HG03108 (cell line): ENCODE results near the gene TTLL8.
"Not testable (repeated sequence)": the region's sequence is repeated elsewhere in the genome, so short reads cannot be mapped to it uniquely, and the experiment has no call there.

Experiments
- ATAC-seq: cut with Tn5 transposase; IDR thresholded peaks from one replicate; pipeline ENCODE4 v1.9.1; 2021; ENCODE audit warnings: moderate library complexity; ENCODE audit not compliant: unreplicated experiment

TTLL8 gene

DNA sequence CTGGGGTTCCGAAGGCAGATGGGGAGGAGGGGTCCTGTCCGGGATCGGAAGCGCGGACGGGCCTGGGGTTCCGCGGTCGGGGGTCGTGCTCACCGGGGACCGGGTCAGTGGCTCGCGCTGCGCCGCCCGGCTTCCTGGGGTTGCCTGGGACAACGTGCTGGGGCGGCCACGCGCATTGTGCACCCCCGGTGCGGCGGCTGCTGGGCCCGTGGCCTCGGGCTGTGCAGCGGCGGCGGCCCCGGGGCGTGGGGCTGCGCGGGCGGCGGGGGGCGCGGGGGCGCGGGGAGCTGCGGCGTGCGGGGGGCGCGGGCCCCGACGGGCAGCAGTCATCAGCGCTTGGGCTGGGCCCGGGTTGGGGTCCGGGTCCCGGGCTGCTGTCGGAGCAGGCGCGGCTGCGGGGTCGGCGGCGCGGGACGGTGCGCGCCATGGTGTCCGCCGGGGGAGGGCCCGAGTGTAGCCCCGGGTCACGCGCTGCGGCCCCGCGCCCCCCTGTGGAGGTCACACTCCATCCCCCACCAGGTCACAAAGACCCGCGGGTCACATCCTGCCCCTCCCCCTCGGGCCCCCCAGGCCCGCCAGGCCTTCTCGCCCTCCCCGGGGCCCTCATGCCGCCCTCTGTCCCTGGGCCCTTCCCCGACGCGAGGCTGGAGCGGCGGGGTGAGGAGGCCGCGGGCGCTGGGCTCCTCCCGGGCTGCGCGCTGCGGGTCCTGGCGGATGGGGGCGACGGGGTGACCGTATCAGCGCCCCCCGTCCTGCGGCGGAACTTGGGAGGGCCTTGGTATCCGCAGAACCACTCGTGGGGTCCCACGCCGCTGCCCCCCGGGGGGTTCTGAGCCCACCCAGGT is at the start of gene TTLL8:
Gene TTLL8, minus strand, starts transcription at position 238 of the 845 bp plus-strand sequence.
- ATAC-seq = no peak

DNA sequence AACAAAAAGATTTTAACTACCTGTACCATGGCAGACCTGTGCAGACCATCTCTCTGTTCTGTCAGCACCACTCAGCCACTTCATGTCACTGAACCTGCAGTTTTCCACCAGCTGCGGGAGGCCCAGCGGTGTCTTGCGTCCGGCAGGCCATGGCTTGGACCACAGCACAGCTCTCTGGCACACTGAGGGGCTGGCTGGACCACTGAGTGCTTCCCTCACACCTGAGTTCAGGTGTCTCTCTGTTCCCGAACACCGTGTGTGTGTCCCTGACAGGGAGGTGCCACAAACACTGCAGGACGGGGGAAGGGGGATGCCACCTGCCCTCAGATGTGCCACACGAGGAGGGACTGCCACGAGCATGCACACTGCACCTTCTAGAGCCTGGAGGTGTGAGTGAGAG is 49.4 kb upstream of the TTLL8 start:
- ATAC-seq = no peak

DNA sequence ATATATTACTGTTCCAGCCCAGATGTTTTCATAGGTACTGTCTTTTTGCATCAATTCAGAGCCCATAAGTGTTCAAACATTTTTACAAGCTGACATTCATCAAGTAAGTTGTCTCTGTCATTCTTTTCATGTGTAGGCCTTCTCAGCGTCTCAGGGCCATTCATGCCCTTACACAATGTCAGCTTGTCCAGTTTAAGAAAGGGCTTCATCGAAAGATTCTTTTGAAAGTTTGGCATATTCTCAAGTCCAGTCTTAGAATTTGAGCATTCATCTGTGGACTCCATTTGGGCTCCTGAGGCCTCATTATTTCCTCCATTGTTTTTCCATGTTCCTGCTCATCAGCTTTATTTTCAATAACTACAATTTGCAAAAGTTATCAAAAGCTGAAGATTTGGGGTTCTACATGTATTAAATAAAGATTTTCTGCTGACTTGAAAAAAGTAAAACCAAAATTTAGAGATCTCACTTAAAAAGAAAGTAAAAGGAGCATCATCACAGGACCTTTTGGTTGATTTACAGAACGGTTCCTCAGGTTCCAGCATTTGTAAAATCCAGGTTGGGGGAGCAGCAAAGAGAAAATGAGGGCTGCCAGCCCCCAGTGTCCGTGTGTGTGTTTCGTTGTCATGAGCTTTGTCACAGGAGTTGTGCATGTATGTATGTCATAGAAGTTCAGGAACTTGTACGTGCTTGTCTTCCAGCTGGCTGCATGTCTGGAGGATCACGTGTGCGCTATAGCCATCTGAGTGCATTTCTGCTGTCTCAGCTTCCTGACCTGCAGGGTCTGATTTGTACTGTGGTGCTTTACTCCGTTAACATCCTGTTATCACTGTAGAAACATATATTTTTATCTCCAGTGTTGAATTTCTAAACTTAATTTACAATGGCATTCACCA is 47.4 kb upstream of the TTLL8 start:
- no peak for ATAC-seq

- no peak for ATAC-seq
Observed at GRCh38 chr22:50104141-50104544, 46.0 kb upstream of the TTLL8 start.

- no peak for ATAC-seq
Observed at GRCh38 chr22:50102946-50103345, 44.8 kb upstream of the TTLL8 start.

GRCh38 chr22:50101870-50102565 is 43.9 kb upstream of the TTLL8 start:
- no peak for ATAC-seq

- no peak for ATAC-seq
Observed at GRCh38 chr22:50098052-50098451, 40.0 kb upstream of the TTLL8 start.

- no peak for ATAC-seq
Observed at GRCh38 chr22:50092342-50092741, 34.2 kb upstream of the TTLL8 start.

DNA sequence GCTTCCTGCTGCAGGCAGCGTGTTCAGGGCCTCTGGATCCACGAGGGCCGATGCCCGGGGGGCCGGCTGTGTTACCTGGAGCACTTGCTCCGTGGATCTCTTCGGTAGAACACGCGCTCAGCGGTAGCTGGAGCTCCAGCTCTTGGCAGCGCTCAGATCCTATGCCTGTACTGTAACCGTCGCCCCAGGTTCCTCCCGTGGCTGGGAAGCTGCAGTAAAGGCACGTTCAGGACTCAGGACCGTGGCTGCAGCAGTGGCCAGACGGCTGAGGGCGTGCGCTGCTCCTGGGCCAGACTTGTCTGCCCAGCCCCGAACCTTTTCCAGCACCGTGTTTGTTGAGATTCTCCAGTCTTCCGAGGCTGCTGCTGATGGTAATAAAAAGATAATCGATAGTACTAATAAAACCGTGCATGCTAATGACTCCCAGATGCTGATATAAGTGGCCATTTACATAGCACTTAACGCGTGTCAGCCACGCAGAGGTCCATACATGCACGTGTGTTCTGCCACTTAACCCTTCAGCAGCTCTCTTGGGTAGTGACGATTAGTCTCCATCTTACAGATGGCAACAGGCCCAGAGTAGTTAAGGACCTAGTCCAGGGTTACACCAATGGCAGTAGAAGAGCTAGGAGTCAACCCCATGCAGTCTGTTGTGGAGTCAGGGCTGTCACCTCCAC is 33.1 kb upstream of the TTLL8 start:
- no peak for ATAC-seq

GRCh38 chr22:50090412-50090714 is 32.3 kb upstream of the TTLL8 start:
- no peak for ATAC-seq

- no peak for ATAC-seq
Observed at GRCh38 chr22:50089682-50090411, 31.7 kb upstream of the TTLL8 start, which contains the start of gene MOV10L1. Gene MOV10L1 (plus strand): TSS chr22:50090006. CDS start chr22:50090089, 83 bp downstream.

GRCh38 chr22:50089231-50089630 is 31.1 kb upstream of the TTLL8 start:
- ATAC-seq = no peak

GRCh38 chr22:50088096-50088495 is 30.0 kb upstream of the TTLL8 start:
- no peak for ATAC-seq

- no peak for ATAC-seq
Observed at GRCh38 chr22:50087646-50088045, 29.5 kb upstream of the TTLL8 start.

- not testable (repeated sequence) for ATAC-seq
Observed at GRCh38 chr22:50086975-50087374, 28.9 kb upstream of the TTLL8 start.

DNA sequence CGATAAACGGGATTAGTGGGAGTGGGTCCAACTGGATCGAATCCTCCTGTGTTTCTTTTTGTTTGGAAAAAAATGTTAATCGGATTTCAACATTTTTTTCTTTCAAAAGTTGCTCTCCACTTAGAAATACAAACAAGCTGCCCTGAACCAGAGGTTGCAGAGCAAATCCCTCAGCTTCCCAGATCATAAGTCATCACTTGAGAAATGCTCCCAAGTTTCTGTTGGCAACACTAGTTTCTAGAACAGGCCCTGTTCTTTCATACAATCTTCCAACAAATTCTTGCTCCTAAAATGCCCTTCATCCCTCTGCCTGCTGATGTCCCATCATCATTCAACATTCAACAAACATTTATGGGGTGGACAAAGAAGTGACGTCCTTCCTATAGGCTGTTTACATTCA is 28.4 kb upstream of the TTLL8 start:
- ATAC-seq = no peak

DNA sequence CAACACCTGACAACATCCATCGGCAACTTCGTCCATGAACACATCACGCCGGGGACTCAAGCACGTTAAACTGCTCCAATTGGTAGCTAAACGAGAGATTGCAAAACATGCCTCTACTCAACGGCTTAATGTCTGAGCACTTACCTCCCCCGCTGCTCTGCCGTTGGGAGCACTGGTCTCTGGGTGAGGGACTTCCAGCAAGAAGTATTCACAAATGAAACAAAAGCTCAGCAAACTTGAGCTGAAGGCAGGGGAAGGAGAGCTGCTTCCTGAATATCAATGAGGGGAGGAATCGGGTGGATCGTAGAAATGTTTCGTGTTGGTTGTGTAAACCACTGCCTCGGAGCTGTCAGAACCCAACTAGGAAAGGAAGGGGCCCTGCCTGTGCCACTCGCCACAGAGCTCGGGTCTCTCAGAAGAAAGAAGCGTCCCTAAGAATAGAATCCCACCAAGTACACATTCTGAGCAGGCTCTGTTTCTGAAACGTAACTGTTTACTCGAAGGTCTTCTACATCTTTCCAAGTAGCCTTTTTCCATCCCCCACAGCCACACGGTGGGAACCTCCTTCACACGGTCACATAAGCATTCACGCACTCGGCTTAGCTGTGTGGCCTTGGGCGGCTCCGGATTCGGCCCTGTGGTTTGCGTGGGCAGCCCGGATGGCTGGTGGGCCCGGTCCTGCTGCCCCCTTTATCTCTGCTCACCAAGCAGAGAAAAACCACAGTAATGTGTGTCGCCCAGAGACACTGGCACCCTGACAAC is 27.3 kb upstream of the TTLL8 start, which contains the start of gene MLC1:
Gene MLC1, minus strand, starts transcription at position 216 of the 762 bp plus-strand sequence. CDS start 524 bp downstream, outside the sequence.
- ATAC-seq = no peak

DNA sequence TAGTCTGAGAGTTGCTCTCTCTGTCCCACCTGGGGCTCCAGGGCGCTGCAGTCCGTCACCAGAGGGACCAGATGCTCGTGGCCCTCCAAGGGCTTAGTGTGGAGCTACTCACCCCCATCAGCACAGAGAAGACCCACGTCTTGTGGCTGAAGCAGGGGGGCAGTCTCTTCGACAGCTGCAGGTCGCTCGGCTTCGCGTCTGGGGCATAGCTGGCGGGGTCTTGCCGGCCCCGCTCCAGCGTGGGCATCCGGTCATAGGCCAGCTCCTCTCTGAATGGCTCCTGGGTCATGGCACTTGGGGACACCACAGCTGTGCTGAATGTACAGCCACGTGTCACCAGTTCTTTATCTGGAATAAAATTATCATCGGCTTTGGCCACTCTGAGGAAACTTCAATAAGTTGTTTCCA is 26.5 kb upstream of the TTLL8 start:
- no peak for ATAC-seq

- no peak for ATAC-seq
Observed at GRCh38 chr22:50084080-50084477, 26.0 kb upstream of the TTLL8 start.
